Activated CD4-positive, alpha-beta T cell treated with anti-CD3 and anti-CD28 coated beads for 24 hours (primary cell): Measurements from ENCODE around the gene FANCM.

Source experiments
- DNase-seq, 2 donors: peaks; one replicate each; pipeline ENCODE4 v3.0.0-alpha.2; 2020; ENCODE audit warnings: low read depth in 2 of 2

The FANCM gene

GRCh38 chr14:45227566-45227965 is 91.8 kb downstream of the FANCM start:
- DNase-seq = no peak

GRCh38 chr14:45238988-45239387 is 103.3 kb downstream of the FANCM start:
- no peak for DNase-seq

GRCh38 chr14:45242706-45243105 is 107.0 kb downstream of the FANCM start:
- DNase-seq = no peak

- DNase-seq = no peak
These were observed 110.4 kb downstream of the FANCM start for GRCh38 chr14:45246151-45246550.

GRCh38 chr14:45246691-45247090 is 111.0 kb downstream of the FANCM start:
- no peak for DNase-seq

- no peak for DNase-seq
These were observed 111.7 kb downstream of the FANCM start for GRCh38 chr14:45247427-45247826.

GRCh38 chr14:45249856-45250575 is 114.3 kb downstream of the FANCM start:
- DNase-seq = no peak
